Activated gamma-delta T cell treated with anti-CD3 and anti-CD28 coated beads, Interleukin-2, amount 50 U/mL, for 16 hours (primary cell): Measurements from ENCODE around the gene RAB40B.

Source experiments
- DNase-seq: peaks from one replicate; pipeline ENCODE4 v3.0.0-alpha.2; 2020; ENCODE audit warnings: low read depth

Gene RAB40B

DNA sequence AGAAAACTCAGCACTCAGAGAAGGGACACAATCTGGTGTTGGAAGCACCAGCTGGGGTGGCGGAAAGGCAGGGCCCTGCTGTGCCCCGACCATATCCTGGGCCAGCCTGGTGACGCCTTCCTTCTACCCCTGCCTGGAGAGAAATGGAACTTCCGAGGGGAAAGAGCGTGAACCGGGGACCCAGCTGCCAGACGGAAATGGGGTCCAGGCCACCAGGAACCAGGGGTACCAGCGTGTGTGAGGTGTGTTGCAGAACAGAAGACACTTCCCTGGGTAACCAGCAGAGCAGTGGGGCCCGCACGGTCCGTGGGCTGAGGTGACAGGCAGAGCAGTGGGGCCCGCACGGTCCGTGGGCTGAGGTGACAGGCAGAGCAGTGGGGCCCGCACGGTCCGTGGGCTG is 6.8 kb downstream of the RAB40B start:
- no peak for DNase-seq

DNA sequence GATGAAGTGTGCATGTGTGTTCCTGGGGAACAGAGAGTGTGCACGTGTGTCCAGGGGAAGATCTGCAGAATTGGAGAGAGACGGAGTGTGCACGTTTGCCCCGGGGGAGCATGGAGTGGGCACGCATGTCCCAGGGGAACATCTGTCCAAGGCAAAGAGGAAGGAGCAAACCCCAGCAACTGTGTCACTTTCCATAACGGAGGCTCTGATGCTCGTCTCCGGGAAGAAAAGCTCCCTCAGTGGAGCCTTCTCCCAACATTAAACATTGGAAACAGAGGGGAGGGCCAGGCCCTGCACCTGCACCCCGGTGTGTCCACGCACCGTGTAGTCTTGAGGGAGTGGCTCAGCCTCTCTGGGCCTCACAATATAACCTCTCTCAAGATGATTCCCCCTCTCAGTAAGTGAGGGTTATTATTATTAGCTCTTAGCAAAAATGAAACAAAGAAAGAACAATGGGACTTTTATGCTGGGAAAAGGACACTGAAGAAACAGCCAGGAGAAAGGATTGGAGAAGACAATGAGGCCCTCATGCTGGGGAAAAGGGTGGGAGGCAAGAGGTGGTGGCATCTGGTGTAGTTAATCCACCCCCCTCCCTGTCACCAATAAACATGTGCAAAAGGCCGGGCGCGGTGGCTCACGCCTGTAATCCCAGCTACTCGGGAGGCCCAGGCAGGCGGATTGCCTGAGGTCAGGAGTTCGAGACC is 7.6 kb downstream of the RAB40B start:
- no peak for DNase-seq

- DNase-seq: no peak
Observed at GRCh38 chr17:82689077-82689476, 9.4 kb downstream of the RAB40B start.

DNA sequence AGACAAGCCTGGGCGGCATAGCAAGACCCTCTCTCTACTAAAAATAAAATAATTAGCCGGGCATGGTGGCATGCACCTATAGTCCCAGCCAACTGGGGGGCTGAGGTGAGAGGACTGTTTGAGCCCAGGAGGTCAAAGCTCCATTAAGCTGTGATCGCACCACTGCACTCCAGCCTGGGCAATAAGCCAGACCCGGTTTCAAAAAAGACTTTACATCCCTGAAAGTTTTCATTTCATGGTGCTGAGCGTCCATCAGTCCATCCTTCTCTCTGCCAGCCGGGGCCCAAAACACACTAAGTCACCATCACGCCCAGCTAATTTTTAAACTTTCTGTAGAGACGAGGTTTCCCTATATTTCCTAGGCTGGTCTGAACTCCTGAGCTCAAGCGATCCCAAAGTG is 10.6 kb downstream of the RAB40B start:
- DNase-seq: no peak

GRCh38 chr17:82687375-82687861 is 11.1 kb downstream of the RAB40B start:
- DNase-seq: no peak

GRCh38 chr17:82686366-82687324 is 11.9 kb downstream of the RAB40B start:
- DNase-seq: no peak

GRCh38 chr17:82685291-82685690 is 13.2 kb downstream of the RAB40B start:
- no peak for DNase-seq

GRCh38 chr17:82684228-82684841 is 14.2 kb downstream of the RAB40B start:
- no peak for DNase-seq

- DNase-seq: no peak
Observed at GRCh38 chr17:82683534-82683933, 15.0 kb downstream of the RAB40B start.

- DNase-seq: no peak
Observed at GRCh38 chr17:82681547-82681946, 17.0 kb downstream of the RAB40B start.

DNA sequence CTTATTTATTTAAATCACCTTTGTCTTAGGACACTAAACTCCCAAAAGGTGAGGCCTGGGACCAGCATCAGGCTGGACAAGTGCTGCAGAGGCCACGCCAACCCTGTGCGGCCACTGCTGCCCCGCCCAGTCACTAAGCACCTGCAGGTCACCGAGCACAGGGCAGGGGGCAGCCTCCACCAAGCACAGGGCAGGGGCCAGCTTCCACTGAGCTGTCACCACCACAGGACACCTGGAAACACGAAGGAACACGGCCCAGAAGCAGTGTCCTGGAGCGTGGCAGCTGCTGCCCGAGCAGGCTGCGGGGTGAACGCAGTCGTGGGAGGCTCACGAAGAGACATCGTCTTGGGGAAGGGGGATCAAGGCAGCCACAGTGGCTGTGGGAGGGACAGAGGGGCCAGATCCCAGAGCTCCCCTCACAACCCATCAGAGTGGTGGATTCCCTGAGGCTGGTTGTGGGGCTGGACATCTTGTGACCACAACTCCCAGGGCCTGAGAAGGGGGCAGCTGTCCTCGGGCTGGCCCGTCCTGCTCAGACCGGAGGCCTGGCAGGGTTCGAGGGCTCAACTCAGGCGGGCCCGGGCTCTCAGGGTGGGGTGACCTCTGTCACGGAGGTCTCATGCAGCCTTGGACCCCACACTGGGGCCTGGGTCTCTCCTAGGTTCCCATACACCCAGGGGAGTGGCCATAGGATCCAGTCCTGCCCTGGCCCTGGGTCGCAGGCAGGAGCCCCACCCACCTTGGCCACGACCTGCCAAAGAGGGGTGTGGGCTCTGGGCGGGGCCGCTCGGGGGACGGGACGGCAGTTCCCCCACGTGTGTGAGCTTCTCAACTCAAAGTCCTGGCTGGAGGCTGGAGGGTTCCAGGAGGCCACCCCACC is 18.7 kb downstream of the RAB40B start:
- no peak for DNase-seq

DNA sequence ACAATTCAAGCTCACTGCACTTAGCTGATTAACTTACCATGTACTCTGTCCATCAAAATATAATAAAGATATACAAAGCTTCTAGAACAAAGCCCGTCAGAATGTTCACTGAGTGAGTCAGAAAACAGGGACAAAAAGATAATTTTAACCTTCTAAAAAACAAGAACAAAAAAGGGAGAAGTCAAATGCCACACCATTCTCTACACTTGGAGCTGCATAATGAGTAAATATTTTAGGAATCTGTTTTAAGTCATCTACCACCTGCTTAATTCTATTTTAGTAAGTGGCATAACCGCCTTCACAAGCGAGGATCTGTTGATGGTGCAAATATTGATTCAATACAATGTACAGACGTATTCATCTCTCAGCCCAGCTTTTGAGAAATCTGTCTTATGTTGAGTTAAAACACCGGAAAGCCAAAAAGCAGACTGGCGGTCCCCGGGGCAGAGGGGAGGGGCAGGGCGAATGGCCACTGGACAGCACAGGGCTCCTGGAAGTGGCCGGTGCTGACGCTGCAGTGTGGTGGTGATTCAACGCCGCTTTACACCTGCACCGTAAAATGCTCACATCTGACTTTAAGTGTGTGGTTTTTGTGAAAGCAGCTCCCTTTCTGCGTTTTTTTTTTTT is 20.1 kb downstream of the RAB40B start:
- no peak for DNase-seq

- no peak for DNase-seq
Observed at GRCh38 chr17:82677353-82677925, 21.1 kb downstream of the RAB40B start.

GRCh38 chr17:82675476-82676245 is 22.8 kb downstream of the RAB40B start:
- no peak for DNase-seq

DNA sequence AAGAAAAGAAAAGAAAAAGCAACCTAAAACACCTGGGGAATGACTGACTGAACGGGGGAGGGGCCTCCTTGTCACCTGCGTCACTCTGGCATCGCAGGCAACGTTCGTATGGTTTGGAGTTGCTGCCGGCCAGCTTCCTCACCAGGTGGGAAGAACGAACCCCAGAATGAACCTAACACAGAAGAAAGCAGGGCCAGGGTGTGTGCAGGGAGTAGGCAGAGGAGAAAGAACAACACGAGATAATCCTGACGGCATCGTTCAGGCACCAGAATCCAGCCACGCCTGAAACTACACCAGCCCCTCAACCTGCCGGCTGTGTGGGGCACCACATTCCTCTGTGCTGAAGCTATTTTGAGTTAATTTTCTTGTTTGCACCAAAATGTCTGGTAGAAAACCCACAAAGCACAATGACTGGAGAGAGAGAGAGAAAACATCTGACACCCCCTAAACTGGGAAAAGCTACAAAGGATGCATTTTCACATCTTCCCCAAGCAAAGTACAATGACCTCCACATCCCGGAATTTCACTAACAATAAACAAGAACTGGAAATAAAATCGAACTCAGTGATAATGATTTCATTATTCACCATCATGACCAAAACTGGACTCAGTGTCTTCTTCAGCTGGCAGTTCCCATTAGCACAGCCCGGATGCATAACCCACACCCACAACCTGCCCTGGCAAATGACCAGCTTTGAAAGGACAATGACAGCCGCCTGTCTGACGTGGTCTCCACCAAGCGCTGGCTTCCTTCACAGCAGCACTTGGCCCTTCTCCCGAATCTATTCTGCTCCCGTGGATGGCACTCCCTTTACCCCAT is 23.6 kb downstream of the RAB40B start:
- no peak for DNase-seq

GRCh38 chr17:82670661-82671450 is 27.6 kb downstream of the RAB40B start:
- DNase-seq: no peak

DNA sequence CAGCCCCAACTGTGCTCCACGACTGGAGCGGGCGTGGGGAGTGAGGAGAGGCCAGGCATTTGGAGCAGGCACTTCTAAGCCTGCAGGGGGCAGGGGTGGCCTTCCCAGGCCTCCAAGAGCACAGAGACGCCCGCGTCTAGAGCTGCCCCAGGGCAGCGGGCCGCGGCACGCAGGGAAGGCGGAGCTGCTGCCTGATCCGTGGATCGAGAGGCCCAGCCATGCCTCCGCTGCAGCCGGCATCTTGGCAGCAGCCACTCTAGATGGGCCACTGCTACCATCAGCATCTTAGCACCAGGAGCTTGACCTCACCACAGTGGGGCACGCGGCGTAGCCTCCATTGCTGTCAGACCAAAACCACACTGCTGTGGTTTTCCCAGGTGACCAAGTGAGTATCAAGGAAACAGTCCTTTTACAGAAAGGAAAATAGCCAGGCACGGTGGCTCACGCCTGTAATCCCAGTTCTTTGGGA is 29.8 kb downstream of the RAB40B start:
- no peak for DNase-seq

DNA sequence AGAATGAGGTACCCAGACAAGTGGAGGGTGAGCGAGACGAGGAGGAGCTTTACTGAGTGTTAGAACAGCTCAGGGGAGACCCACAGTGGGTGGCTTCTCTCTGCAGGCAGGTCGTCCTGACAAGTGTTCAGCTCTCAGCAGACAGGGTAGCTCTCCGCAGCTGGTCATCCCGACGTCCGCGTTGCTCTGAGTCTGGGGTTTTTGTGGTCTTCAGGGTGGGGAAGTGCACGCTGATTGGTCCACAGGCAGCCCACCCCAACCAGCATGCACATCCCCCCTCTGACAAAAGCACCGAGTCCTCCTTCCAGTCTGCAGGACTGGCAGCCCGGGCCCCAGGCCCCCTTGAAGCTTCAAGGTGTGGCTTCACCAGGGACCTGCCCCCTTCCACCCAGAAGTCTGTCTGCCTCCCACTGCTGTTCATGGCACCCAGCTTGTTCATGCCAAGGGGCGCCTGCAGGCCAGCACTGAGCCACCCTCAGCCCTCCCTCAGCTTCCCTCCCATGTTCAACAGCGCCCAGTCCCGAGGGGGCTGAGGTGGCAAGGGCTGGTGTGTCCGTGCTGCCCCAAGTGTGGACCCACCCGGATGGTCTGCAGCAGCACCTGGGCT is 30.4 kb downstream of the RAB40B start:
- no peak for DNase-seq
